GM13976 (cell line): Measurements from ENCODE around the gene PCYT1B.

Experiments
- DNase-seq: peaks from one replicate; pipeline ENCODE4 v3.0.0; 2012; ENCODE audit warnings: low spot score
- in situ Hi-C: fragments of 300-500 bp; cut with MboI; formaldehyde crosslinking; loops from one replicate; pipeline ENCODE4 v1.12.0; 2022; ENCODE audit warnings: low sequenced_read_pairs, mixed read lengths, inconsistent platforms; ENCODE audit not compliant: unreplicated experiment
- TF ChIP-seq, protein P1 (sequence below): IDR thresholded peaks from 2 replicates; pipeline ENCODE4 v1.5.1; 2012; ENCODE audit warnings: borderline replicate concordance, mild to moderate bottlenecking; ENCODE audit not compliant: insufficient read depth; ENCODE audit errors: extremely low read depth, missing control alignments, control extremely low read depth

Gene PCYT1B

DNA sequence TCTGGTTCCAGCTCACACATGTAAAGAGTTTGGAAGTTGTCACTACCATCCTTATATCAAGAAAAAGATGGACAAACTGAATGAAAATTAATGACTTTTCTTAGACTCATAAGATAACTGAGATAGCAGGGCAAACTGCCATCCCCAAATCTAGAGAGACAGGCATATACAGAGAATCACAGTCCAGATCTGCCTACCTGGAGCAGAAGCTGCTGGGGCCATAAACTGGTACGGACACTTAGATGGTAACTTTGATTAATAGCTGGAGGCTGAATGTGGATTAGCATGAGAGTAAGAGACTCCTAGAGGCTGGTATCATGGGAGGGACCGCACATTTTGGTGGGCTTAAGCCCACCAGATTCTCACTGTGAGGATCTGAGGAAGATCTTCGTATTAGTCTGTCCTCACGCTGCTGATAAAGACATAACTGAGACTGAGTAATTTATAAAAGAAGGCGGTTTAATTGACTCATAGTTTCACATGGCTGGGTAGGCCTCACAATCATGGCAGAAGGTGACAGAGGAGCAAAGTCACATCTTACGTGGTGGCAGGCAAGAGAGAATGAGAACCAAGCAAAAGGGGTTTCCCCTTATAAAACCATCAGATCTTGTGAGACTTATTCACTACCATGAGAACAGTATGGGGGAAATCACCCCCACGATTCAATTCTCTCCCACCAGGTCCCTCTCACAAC lies 35.7 kb upstream of the PCYT1B start:
- no peak for DNase-seq
- TF ChIP-seq, protein P1, sequence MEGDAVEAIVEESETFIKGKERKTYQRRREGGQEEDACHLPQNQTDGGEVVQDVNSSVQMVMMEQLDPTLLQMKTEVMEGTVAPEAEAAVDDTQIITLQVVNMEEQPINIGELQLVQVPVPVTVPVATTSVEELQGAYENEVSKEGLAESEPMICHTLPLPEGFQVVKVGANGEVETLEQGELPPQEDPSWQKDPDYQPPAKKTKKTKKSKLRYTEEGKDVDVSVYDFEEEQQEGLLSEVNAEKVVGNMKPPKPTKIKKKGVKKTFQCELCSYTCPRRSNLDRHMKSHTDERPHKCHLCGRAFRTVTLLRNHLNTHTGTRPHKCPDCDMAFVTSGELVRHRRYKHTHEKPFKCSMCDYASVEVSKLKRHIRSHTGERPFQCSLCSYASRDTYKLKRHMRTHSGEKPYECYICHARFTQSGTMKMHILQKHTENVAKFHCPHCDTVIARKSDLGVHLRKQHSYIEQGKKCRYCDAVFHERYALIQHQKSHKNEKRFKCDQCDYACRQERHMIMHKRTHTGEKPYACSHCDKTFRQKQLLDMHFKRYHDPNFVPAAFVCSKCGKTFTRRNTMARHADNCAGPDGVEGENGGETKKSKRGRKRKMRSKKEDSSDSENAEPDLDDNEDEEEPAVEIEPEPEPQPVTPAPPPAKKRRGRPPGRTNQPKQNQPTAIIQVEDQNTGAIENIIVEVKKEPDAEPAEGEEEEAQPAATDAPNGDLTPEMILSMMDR = no peak
- in situ Hi-C loops = no loop called here

DNA sequence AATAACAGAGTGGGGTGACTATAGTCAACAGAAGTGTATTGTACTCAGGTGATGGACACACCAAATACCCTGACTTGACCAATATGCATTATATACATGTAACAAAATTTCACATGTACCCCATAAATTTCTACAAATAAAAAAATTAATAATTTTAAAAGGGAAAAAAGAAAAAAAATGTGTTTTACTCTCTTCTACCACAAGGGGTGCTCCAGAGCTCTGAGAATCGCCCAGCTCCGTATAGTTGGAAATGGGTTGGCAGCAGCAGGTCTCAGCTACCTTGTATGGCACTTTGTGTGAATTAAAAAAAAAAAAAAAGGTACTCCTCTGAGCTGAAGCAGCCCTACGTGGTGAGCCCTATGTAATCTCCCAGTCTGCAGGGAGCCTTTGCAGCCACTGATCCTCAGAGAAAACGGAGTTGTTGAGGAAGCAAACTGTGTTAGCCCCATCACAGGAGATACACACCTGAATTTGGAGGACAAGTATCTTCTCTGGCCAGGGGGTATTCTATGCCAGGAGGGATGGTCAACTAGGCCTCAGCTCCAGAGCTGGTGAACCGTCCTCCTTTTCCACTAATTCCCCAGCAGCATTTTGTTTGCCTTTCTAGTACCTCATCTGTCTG lies 29.4 kb upstream of the PCYT1B start:
- peak; percentile 28 for DNase-seq
- in situ Hi-C loops = no loop called here

DNA sequence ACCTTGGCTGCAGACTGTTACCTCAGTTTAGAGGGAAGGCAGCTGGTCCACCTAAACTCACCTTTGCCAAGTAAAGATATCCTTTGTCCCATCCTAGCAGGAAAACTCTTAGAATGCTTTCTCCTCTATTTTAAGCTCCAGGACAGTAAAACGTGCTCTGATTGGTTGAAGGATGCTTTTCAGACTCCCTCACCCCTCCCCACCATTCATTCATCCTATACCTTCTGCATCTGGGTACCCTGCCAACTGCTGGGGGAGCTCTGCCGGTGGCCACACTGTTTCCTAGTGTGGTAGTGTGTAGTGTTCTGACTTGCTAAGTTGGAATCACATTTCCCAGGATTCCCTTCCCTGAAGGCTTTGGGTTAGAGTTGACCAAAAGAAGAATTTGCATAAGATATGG lies 26.3 kb upstream of the PCYT1B start:
- no peak for DNase-seq
- TF ChIP-seq, protein P1 = no peak
- in situ Hi-C loops = no loop called here

More for the DNA sequence above, 29.4 kb upstream of the PCYT1B start:
- TF ChIP-seq, protein P1 = no peak

DNA sequence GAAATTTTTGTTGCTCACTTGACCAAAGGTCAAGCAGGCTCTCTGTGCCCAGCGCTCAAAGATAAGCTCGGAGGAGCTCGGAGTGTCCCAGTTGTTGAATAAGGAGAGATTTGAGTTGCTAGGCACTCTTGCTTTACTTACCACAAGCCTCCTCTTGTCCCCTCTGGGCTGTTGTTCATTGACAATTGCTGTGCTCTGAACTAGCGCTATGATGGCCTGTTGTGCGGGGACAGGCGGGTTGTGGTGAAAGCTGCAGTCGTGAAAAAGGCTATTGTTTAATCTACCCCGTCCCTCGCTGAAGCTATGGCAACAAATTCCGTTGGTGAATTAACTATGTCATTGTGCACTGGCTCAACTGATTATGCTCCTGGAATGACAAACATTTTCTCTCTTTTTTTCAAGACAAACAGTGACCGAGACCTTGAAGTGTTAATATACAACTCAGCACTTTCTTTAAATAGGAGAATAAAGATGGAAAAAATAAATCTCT lies 25.6 kb upstream of the PCYT1B start:
- TF ChIP-seq, protein P1 = no peak
- no peak for DNase-seq
- in situ Hi-C loops = no loop called here

DNA sequence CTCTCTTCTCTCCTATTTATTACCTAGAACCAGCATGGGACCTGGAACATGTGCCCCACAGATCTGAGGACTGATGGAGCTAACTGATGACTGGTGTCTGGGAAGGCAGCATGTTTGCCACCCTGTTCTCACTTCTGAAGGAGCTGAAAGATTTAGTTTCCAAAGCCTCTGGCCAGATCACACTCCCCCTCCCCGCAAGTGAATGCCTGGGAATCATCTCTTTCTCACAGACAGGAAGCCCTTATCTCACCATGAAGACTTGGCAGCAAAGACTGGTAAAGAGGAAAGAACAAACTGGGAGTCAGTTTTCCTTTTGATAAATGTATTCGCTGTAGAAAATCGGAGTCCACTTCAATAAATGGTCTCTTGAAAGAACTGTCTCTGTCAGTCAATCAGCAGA lies 21.0 kb upstream of the PCYT1B start:
- TF ChIP-seq, protein P1 = no peak
- in situ Hi-C loops = no loop called here
- DNase-seq = no peak

DNA sequence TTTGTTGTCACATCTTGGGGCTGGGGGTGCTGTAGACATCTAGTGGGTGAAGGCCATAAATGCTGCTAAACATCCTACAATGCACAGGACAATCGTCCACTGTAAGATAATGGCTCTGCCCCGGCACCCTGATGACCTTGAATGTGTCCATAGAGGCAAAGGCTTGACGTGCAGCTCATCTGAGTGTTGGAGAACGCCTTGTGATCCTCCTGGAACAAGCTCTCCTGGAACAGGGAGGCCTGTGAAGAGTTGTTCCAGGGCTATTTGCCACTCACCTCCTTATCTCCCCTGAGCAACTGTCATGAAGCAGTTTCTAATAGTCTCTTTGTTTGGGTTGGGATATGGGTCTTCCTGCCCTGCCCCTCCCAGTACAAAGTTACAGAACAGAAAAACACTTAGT lies 15.2 kb upstream of the PCYT1B start:
- TF ChIP-seq, protein P1 = no peak
- in situ Hi-C loops = no loop called here

More for the DNA sequence above, 15.2 kb upstream of the PCYT1B start:
- no peak for DNase-seq
